NOMO-1 treated with DMSO at 0.1 percent for 48 hours (cell line): ENCODE results near the gene SGMS1.
"Not testable (repeated sequence)": the region's sequence is repeated elsewhere in the genome, so short reads cannot be mapped to it uniquely, and the experiment has no call there.

Experiments used
- DNase-seq: peaks from one replicate; lab custom pipeline; 2025; ENCODE audit not compliant: unreplicated experiment; lab: John Stamatoyannopoulos, UW

The SGMS1 gene

GRCh38 chr10:50431791-50432190, 192.0 kb downstream of the SGMS1 start:
- DNase-seq = peak; percentile 76

- peak; percentile 86 for DNase-seq
Measured at GRCh38 chr10:50431133-50431532, 192.6 kb downstream of the SGMS1 start.

- DNase-seq = no peak
Measured at GRCh38 chr10:50426485-50426884, 197.3 kb downstream of the SGMS1 start.

GRCh38 chr10:50425215-50425614, 198.5 kb downstream of the SGMS1 start:
- not testable (repeated sequence) for DNase-seq

- DNase-seq = no peak
Measured at GRCh38 chr10:50423448-50423847, 200.3 kb downstream of the SGMS1 start.

DNA sequence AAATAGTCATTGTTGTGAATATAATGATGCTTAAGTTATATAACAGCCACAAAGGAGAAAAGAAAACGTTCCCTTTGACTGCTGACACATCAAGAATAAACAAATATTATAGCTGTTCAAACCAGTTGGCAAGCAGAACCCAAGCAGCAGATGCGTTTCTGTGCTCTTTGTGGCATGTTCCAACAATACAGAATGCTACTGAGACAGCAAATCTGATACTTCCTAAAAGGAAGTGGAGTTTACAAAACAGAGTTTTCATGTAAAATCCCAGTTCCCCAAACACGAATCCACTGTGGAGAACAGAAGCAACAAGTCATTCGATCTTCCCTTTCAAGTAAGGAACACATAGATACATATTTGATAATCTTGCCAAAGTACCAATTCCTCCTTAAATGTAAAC, 201.5 kb downstream of the SGMS1 start:
- no peak for DNase-seq

- DNase-seq = peak; percentile 72
Measured at GRCh38 chr10:50421026-50421719, 202.6 kb downstream of the SGMS1 start.

DNA sequence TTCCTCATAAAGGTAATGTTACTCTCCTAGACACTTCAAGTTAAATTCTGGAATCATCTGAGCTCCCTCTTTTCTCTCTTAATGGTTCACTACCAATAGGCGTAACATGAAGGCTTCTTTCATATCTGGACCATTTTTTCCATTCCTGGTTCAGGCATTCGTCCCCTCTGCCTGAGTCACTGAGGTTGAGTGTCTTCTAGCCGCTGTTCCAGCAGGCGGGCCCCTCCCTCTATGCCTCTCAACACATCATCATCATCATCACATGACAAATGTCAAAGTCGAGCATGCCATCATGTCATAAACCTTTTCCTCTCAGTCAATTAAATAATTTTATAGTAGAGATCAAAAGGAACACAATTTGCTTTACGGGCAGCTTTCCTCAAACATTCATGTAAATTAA, 203.6 kb downstream of the SGMS1 start:
- no peak for DNase-seq

DNA sequence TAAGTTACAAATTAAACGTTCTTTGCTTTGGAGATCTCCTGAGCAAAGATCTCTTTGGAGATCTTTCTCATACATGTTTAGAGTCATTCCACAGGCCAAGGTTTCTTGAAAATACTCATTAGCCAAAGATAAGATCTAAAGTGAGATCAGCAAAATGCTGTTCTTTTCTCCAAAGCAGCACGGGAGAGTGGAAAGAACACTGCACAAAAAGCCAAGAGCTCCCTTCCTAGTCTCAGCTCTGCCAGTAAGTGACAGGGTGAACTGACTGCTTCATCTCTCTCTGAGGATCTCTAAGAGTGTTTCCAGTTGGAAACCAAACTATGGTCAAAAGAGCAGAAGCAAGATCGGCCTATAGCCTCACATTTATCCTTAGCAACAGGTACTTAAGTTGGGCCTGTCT, 204.0 kb downstream of the SGMS1 start:
- no peak for DNase-seq

GRCh38 chr10:50419091-50419490, 204.7 kb downstream of the SGMS1 start:
- no peak for DNase-seq

DNA sequence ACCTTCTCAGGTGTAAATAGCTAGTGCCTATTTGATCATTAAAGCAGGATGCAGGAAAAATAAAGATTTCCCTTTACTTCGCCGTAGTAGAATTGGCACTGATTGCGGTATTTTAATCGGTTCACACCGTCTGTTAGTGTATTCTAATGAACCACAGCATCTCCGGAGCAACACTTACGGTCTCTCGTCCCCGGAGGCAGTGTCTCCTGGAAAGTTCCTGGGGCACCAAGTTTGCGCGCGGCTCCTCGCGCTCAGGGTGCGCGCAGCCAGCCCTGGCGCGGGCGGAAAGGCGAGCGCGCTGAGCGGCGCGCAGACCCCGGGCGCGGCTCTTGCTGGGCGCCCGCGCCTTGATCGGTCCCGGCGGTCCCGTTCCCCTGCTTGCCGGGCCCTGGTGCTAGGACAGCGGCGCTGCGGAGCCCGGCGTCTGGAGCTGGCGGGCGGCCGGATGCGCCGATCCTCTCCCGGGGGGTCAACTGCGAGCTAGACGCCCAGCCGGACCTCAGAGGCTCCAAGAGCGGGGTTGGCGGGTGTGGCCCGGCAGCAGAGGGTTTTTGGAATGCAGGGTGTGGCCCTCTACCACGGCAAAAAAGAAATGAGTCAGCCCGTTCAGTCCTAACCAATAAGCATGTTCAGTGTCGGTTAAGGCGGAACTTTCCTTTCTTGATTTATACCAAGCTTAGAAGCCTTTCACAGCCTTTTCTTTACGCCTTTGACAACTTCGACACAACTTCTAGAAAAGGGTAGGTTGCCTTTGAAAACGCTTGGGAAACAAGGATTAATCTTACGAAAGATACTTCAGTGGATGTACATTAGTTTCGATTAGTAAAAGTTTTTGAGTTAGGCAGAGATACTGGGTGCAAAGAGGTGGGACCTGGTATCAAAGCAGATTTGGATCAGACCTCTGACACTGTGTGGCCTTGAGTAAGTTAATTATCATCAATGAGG, 205.6 kb downstream of the SGMS1 start:
- DNase-seq = peak; percentile 88

DNA sequence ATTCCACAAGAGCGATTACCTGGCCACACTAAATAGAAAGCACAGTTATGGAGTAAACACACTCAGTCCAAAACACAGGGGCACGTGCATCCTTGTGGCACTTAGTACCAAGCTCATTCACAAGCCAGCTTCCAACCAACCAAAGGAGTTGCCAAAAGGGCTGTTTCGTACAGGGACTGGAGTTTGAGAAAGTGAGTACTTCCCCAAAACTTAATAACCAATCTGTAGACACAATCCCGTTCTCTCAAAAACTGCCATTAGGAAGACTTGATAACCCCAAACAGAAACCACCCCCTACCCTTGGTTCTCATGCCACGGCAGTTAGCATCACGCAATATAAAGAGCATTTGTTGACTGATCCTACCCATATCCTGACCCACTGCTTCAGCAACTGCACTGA, 206.3 kb downstream of the SGMS1 start:
- peak; percentile 69 for DNase-seq

DNA sequence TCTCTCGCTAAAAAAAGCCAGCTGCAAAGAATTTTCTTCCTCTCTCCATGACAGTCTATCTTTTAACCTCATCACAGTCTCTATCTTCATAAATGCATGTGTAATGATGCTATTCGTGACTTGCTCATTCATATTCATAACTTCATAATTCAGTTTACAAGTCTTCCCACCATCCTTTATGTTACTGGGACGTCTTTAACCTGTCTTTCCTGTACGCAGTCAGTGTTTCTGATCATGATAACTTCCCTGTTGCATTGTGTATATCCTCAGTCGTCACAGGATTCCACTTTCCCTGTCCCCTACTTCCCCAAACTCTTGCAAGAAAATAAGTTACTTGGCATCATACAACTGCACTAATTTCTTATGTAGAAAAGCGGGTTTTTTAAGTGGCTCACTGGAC, 206.9 kb downstream of the SGMS1 start:
- no peak for DNase-seq

GRCh38 chr10:50416181-50416824, 207.5 kb downstream of the SGMS1 start:
- DNase-seq = no peak

- no peak for DNase-seq
Measured at GRCh38 chr10:50415292-50415691, 208.5 kb downstream of the SGMS1 start.

- no peak for DNase-seq
Measured at GRCh38 chr10:50410066-50410811, 213.5 kb downstream of the SGMS1 start.

DNA sequence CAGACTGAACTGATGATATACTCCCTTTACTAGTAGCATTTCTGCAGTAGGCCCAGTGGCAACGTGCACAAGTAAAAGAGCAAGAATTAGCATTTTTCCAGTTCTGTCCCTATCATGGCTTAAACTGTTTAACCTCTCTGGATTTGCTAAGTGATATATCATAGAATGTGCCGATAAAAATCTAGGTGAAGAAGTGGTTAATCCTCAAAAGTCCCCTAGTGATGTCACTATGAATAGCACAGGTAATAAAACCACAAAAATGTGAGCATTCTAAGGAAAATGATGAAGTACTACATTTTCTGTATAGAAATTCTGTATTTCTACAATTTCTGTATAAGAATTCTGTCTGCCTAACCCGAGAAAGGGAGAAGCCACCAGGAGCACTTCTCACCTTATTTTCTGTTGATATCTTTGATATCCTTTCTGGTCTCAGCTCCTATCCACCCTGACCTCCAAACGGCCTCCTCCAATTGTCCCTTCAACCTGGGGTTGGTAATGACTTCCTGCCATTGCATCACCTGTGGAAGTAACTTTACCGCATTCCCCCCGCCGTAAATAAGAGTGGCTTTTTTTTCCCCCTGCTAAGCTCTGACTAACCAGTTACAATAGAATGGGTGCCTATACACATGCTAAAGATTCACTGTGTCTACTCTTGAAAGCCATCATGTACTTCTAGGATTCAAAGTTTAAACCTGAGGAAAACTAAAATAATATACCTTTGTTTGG, 216.5 kb downstream of the SGMS1 start:
- DNase-seq = no peak

DNA sequence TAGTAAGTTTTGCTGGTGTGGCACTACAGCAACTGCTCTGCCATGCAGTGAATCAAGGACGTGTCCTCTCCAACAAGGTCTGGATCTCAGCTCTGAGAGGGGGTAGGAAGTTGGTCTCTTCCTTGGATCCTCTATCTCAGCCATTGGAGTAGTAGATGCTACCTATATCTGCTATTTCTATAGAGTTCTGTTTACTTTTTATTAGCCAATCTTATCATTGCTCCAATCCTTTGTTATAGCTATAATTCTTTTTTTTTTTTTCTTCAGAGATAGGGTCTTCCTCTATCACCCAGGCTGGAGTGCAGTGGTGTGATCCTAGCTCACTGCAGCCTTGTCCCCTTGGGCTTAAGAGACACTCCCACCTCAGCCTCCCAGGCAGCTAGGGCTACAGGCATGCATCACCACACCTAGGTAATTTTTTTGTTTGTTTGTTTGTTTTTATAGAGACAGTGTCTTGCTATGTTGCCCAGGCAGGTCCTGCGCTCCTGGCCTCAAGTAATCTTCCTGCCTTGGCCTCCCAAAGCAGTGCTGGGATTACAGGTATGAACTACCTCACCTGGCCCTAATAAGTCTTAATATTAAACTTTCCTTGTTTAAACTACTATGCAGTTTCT, 217.2 kb downstream of the SGMS1 start:
- no peak for DNase-seq

GRCh38 chr10:50405723-50406122, 218.0 kb downstream of the SGMS1 start:
- no peak for DNase-seq
